ENCODE data around the gene EIF3M.
"Not testable (repeated sequence)": the region's sequence is repeated elsewhere in the genome, so short reads cannot be mapped to it uniquely, and the experiment has no call there.

Gene EIF3M

DNA sequence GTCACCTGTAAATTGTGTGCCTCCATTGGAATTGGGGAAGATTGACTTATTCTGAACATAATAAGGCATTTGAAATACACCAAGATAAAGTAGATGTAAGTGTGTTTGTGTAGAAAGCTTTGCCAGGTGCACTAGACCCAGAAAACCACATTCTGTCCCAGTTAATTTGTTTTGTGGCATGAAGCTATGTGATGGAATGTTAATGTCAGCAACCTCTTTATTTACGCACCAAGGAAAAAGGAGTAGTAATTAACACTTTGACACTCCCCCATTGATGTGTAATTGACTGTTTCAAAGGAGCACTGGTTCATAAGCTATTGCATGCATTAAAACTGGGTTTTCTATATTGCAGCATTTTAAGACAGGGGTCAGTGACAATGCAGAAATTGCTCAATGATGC lies 14.3 kb downstream of the EIF3M start:
- DNase-seq = no peak

DNA sequence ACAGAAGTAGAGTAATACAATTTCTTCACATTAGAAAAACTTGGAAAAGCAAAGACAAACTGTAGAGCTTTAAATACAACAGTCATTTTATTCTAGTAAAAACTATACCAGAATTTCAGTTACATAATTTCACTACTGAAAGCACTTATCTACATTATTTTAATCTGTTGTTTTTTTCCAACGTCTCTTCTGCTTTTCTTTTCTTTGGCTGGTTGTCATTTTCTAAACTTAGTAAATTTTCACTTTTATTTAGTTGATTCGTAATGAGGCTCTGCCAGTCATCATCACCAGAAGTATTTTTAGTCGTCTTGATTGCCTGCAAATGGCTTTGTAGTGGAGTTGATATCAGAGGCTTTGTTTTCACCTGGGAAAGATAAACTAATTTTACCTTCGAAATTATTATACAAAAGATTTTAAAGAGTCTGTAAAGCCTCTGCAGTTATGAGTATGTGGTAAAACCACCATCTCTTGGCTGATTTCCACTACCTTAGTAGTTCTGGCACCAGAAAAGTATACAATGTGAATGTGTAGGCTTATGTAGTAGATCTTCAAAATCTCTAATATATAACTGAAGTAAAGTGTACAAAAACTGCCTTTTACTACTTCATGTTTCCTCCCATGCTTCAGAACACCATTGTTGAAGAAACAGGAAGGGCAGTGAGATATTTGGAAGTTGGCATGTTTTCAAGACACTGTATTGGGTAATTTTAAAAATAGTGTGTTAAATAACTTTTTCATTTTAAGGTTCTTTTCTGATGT lies 19.2 kb downstream of the EIF3M start:
- DNase-seq = no peak

DNA sequence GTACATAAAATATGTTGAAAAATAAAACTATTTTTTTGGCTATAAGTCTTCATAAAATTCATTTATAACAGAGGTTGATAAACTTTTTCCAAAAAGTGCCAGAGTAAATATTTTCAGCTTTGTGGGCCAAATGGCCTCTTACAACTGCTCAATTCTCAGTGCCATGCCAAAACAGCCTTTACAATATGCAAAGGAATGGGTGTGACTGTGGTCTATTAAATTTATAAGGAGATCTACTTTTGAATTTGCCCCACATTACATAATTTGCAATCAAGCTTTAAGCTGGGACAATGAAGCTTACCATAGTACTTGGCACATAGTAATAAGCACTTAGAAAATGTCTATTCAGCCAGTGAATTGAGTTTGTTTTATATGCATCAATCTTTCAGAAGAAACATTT lies 22.6 kb downstream of the EIF3M start:
- no peak for DNase-seq

DNA sequence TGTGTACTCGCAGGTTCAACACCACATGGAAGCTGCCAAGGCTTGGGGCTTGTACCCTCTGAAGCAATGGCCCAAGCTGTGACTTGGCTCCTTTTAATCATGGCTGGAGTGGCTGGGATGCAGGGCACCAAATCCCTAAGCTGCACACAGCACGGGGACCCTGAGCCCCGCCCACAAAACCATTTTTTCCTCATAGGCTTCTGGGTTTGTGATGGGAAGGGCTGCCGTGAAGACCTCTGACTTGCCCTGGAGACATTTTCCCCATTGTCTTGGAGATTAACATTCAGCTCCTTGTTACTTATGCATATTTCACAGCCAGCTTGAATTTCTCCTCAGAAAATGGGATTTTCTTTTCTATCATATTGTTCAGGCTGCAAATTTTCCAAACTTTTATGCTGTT lies 25.2 kb downstream of the EIF3M start:
- not testable (repeated sequence) for DNase-seq

- DNase-seq = no peak
These were observed 27.2 kb downstream of the EIF3M start for GRCh38 chr11:32610797-32611352.

DNA sequence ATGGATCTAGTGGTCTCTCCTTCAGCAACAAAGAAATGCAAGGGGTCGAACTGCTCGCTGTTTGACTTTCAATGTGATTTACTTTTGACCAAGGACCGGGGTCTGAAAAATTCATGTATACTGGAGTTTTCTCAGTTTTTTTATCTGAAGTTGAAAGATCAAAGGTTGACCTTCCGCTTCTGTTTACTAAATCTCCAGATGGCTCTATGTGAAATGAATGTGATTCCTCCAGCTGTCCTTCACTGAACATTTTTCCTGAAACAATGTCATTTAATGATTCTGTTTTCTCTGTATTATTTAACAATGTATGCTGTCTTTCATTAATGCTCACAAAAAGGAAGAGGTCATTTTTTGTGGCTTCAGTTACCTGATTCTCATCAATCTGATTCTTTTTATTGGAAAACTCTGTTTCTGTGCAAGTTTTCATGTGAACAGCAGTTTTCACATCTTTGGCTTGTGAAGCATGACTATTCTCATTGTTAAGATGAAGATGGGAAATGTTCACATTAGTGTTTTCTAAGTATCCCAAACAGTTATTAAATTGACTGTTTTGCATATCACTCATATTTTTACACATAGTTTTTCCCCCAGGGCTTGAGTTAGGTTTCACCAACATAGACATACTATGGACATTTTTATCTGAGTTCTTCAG lies 30.0 kb downstream of the EIF3M start:
- DNase-seq = no peak

DNA sequence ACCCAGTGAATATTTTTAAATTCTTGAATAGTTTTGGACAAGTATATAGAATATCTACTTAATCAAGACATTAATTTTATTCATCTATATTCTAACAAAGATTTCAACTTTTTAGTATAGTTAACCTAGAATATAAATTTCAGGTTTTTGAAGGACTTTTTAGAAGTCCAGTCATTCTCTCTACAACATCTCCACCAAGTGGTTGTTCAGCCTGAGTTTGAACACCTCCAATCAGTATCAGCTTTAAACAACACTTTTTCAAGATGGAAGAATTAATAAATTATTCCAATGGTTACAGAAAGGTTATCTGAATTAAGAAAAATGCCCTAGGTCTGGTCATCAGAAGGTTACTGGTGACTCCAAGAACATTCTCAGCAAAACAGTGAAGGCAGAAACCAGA lies 31.8 kb downstream of the EIF3M start:
- DNase-seq = peak in 1 of 2 donors; percentile 9

- no peak for DNase-seq
These were observed 33.3 kb downstream of the EIF3M start for GRCh38 chr11:32616903-32617302.

DNA sequence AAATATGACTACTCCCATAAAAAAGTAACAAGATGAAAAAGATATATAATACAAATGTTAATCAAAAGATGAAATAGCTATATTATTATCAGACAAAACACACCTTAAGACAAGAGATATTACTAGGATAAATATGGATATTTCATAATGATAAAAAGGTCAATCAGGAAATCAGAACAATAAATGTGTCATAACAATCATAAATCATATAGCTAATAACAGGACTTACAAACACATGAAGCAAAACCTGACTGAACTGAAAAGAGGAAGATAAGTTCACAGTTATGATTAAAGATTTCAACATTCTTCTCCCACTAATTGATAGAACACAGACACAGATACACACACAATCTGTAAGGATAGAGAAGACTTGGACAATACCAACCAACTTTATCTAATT lies 47.2 kb downstream of the EIF3M start:
- DNase-seq = no peak

DNA sequence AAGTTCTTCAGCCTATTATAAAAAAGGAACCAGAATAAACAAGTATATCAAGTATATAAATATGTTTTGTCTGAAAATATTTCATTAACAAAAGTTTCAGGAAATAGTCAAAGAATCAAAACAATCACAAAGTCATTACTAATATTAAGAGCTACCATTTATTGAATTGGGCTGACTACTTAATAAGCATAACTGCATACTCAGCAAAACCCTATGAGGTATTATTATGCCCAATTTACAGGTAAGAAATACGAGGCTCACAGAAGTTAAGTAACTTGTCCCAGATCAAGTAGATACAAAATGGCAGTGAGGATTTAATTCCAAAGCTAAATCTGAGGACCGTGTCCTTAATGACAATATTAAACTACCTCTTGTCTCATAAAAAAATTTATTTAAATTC lies 52.2 kb downstream of the EIF3M start:
- no peak for DNase-seq

DNA sequence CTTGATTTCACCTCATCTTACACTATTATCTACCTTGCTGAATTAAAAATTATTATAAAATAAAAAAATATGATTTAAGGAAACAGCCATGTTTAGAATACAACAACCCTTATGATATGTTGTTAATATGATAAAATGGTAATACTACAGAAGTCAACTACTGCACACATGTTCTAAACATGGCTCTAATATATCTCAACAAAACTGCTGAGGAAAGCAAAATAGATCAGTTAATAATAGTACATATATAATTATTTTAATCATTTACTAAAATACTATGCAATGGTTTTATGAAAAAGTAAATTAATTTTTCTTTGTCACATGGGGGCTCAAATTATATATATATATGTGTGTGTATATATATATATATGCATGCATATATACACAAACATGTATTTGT lies 57.7 kb downstream of the EIF3M start:
- DNase-seq = no peak

DNA sequence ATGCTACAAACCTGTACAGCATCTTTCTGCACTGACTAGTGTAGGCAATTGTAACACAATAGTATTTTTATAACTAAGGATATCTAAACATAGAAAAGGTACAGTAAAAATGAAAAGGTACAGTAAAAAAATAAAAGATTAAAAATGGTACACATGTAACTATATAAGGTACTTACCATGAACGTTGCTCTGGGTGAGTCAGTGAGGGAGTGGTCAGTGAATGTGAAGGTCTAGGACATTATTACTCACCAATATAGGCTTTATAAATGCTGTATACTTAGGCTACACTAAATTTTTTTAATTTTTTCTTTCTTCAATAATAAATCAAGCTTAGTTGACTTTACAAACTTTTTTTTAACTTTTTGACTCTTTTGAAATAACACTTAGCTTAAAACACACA lies 59.9 kb downstream of the EIF3M start:
- no peak for DNase-seq
